OCI-LY1 (cell line): ENCODE data around the gene PANK3.
"Not testable (repeated sequence)": the region's sequence is repeated elsewhere in the genome, so short reads cannot be mapped to it uniquely, and the experiment has no call there.

Experiments used
- H2AFZ ChIP-seq: fragments of 200-600 bp; sonication (generic), shearing (Covaris generic); 2 replicates; pipeline ENCODE4 v1.6.0; 2014; ENCODE audit warnings: antibody characterized with exemption, mild to moderate bottlenecking, low read length
- H3F3A ChIP-seq: fragments of 200-600 bp; sonication (generic), shearing (Covaris generic); 2 replicates; pipeline ENCODE4 v1.6.0; 2014; ENCODE audit warnings: mild to moderate bottlenecking, antibody characterized with exemption, low read length, moderate library complexity; ENCODE audit not compliant: insufficient read depth
- H3K27ac ChIP-seq: fragments of 200-600 bp; sonication (generic); 2 replicates; pipeline ENCODE4 v1.5.1; 2014; ENCODE audit warnings: low read length, mixed run types, mild to moderate bottlenecking, low read depth; ENCODE audit not compliant: poor library complexity, severe bottlenecking
- H3K27me3 ChIP-seq: fragments of 200-600 bp; sonication (generic); 2 replicates; pipeline ENCODE4 v1.6.0; 2014; ENCODE audit warnings: antibody characterized with exemption, mild to moderate bottlenecking, low read length, moderate library complexity; ENCODE audit not compliant: insufficient read depth
- H3K36me3 ChIP-seq: fragments of 200-600 bp; sonication (generic); 2 replicates; pipeline ENCODE4 v1.6.1; 2014; ENCODE audit warnings: mild to moderate bottlenecking, antibody characterized with exemption, low read length, moderate library complexity, mixed read lengths; ENCODE audit not compliant: insufficient read depth
- H3K4me1 ChIP-seq: fragments of 200-600 bp; sonication (generic); 2 replicates; pipeline ENCODE4 v1.5.1; 2014; ENCODE audit warnings: mild to moderate bottlenecking, low read length, moderate library complexity; ENCODE audit not compliant: insufficient read depth, severe bottlenecking
- H3K4me2 ChIP-seq: fragments of 200-600 bp; sonication (generic), shearing (Covaris generic); 2 replicates; pipeline ENCODE4 v1.6.1; 2014; ENCODE audit warnings: low read length
- H3K4me3 ChIP-seq: fragments of 200-600 bp; sonication (generic); 2 replicates; pipeline ENCODE4 v1.5.1; 2014; ENCODE audit warnings: low read length, low read depth, mild to moderate bottlenecking, mixed read lengths; ENCODE audit not compliant: poor library complexity, severe bottlenecking
- H3K79me2 ChIP-seq: fragments of 200-600 bp; shearing (Covaris generic); 2 replicates; pipeline ENCODE4 v1.6.1; 2016; ENCODE audit warnings: mixed run types, low read length, mixed read lengths; ENCODE audit not compliant: insufficient read depth
- H3K9ac ChIP-seq: fragments of 200-600 bp; sonication (generic), shearing (Covaris generic); 2 replicates; pipeline ENCODE4 v1.6.1; 2014; ENCODE audit warnings: mild to moderate bottlenecking, low read length, mixed read lengths
- H3K9me2 ChIP-seq: fragments of 200-600 bp; sonication (generic), shearing (Covaris generic); 2 replicates; pipeline ENCODE4 v1.6.1; 2014; ENCODE audit warnings: low read depth, mild to moderate bottlenecking, low read length, mixed read lengths
- H3K9me3 ChIP-seq: fragments of 200-600 bp; shearing (Covaris generic); 2 replicates; pipeline ENCODE4 v1.6.1; 2014; ENCODE audit warnings: low read length, mixed read lengths
- H4K20me1 ChIP-seq: fragments of 200-600 bp; sonication (generic), shearing (Covaris generic); 2 replicates; pipeline ENCODE4 v1.6.0; 2016; ENCODE audit warnings: mild to moderate bottlenecking, low read length; ENCODE audit not compliant: insufficient read depth
- EZH2 ChIP-seq: fragments of 200-600 bp; sonication (generic), shearing (Covaris generic); IDR thresholded peaks from 2 replicates; pipeline ENCODE4 v1.8.0; 2017; ENCODE audit warnings: borderline replicate concordance, mixed run types, mild to moderate bottlenecking, antibody characterized with exemption, low read length, moderate library complexity, mixed read lengths
- TF ChIP-seq, protein P1 (sequence below): fragments of 200-600 bp; sonication (generic), shearing (Covaris generic); IDR thresholded peaks from 2 replicates; pipeline ENCODE4 v1.5.1; 2017; ENCODE audit warnings: mild to moderate bottlenecking, antibody characterized with exemption, low read length, moderate library complexity, mixed read lengths

The PANK3 gene

DNA sequence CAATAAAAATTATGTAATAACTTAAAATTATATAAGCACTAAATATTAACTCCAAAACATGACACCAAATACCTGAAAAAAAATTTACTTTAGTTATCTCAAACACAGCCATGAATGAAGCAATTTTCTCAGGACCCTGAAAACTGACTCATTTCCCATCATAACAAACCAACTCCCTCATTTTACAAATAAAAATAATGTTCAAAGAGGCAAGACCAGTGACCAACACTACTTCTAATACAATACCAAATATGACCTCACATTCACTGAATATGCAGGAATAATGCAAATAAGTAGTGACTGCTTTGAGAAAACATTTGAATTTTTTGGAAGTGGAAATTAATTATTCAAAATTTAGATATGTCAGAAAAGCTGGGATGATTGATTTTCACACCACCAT, 28.5 kb downstream of the PANK3 start:
- H3K4me1 ChIP-seq: no peaks in the 10 kb centered on the region
- no peaks in the 10 kb centered on the region for H4K20me1 ChIP-seq
- no peak overlapping the region for H2AFZ ChIP-seq
- TF ChIP-seq EZH2: no peak
- TF ChIP-seq, protein P1, sequence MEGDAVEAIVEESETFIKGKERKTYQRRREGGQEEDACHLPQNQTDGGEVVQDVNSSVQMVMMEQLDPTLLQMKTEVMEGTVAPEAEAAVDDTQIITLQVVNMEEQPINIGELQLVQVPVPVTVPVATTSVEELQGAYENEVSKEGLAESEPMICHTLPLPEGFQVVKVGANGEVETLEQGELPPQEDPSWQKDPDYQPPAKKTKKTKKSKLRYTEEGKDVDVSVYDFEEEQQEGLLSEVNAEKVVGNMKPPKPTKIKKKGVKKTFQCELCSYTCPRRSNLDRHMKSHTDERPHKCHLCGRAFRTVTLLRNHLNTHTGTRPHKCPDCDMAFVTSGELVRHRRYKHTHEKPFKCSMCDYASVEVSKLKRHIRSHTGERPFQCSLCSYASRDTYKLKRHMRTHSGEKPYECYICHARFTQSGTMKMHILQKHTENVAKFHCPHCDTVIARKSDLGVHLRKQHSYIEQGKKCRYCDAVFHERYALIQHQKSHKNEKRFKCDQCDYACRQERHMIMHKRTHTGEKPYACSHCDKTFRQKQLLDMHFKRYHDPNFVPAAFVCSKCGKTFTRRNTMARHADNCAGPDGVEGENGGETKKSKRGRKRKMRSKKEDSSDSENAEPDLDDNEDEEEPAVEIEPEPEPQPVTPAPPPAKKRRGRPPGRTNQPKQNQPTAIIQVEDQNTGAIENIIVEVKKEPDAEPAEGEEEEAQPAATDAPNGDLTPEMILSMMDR: no peak
- H3K36me3 ChIP-seq: peaks cover 79% of the 10 kb centered on the region
- H3K27ac ChIP-seq: no peak overlapping the region
- no peaks in the 10 kb centered on the region for H3F3A ChIP-seq
- H3K9me2 ChIP-seq: no peaks in the 10 kb centered on the region
- no peak overlapping the region for H3K9ac ChIP-seq
- H3K4me3 ChIP-seq: no peak overlapping the region
- H3K9me3 ChIP-seq: no peaks in the 10 kb centered on the region; the same call in 1 of the 2 replicates
- H3K27me3 ChIP-seq: no peaks in the 10 kb centered on the region
- H3K79me2 ChIP-seq: no peaks in the 10 kb centered on the region
- no peak overlapping the region for H3K4me2 ChIP-seq

DNA sequence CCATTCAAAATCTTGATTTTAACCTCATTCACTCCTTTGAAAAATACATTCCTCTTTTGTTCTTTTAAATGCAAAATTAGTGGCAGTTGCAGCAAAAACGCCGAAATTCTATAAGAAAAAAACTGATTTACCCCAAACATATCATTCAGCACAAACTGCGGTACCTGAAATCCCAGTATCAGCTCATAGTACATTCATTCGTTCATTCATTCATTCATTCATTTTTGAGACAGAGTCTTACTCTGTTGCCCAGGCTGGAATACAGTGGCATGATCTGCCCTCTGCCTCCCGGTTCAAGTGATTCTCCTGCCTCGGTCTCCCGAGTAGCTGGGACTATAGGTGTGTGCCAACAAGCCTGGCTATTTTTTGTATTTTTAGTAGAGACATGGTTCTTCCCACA, 29.6 kb downstream of the PANK3 start:
- Histone ChIP-seq H3K4me1 (no peaks in the 10 kb centered on the region), H3K9ac (no peak overlapping the region), H3K27me3 (no peaks in the 10 kb centered on the region), H3K36me3 (peaks cover 68% of the 10 kb centered on the region), H3K27ac (no peak overlapping the region), H3K9me2 (no peaks in the 10 kb centered on the region), H3K4me3 (no peak overlapping the region), H3K79me2 (no peaks in the 10 kb centered on the region), H3F3A (no peaks in the 10 kb centered on the region), H3K4me2 (no peak overlapping the region), H2AFZ (no peak overlapping the region), H3K9me3 (no peaks in the 10 kb centered on the region), H4K20me1 (no peaks in the 10 kb centered on the region)
- TF ChIP-seq, protein P1: no peak

DNA sequence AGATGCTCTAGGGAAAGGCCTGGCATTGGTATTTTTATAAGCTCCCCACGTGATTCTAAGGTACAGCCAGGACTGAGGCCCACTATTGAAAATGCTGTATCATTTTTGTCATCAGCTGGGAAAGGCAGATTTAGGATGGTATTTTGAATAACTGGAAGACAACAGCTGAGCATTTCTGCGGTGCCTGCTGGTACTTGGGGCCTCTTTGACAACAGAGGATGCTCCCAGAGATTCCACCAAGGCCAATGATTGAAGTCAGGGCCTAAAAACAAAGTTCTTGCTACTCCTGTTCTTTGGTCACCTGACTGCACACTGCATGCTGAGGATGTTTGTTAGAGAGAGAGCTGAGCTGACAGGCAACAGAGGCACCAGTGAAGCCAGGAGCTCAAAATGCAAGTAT, 42.0 kb downstream of the PANK3 start:
- no peak overlapping the region for H2AFZ ChIP-seq
- H3K4me2 ChIP-seq: no peak overlapping the region
- no peaks in the 10 kb centered on the region for H3K79me2 ChIP-seq
- H3K4me3 ChIP-seq: no peak overlapping the region
- H3K9me3 ChIP-seq: no peaks in the 10 kb centered on the region
- H3K4me1 ChIP-seq: no peaks in the 10 kb centered on the region
- TF ChIP-seq, protein P1: no peak
- no peaks in the 10 kb centered on the region for H4K20me1 ChIP-seq
- no peaks in the 10 kb centered on the region for H3K27me3 ChIP-seq
- H3F3A ChIP-seq: no peaks in the 10 kb centered on the region
- H3K36me3 ChIP-seq: no peaks in the 10 kb centered on the region
- H3K27ac ChIP-seq: no peak overlapping the region
- no peaks in the 10 kb centered on the region for H3K9me2 ChIP-seq
- no peak overlapping the region for H3K9ac ChIP-seq

DNA sequence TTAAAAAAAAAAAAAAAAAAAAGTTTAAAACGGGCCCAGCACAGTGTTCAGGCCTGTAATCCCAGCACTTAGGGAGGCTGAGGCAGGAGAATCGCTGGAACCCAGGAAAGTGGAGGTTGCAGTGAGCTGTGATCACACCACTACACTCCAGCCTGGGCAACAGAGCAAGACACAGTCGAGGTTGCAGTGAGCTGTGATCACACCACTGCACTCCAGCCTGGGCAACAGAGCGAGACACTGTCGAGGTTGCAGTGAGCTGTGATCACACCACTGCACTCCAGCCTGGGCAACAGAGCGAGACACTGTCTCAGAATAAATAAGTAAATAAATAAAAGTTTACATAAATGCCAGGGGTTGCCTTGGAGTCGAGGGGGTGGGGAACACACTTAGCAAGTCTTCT, 44.8 kb downstream of the PANK3 start:
- not testable (repeated sequence) for H3K27ac ChIP-seq, H4K20me1 ChIP-seq, H2AFZ ChIP-seq, H3F3A ChIP-seq, H3K9me3 ChIP-seq, H3K4me2 ChIP-seq, H3K9ac ChIP-seq, H3K4me1 ChIP-seq, H3K36me3 ChIP-seq, H3K27me3 ChIP-seq, H3K9me2 ChIP-seq, H3K79me2 ChIP-seq, H3K4me3 ChIP-seq
